22Rv1 (cell line): ENCODE measurements around the gene BIN1.

Experiments used
- H3K27ac ChIP-seq: fragments of 450-650 bp; 2 replicates; pipeline ENCODE4 v1.5.1; 2017
- CTCF ChIP-seq: fragments of 450-650 bp; IDR thresholded peaks from 2 replicates; pipeline ENCODE4 v1.5.1; 2017; ENCODE audit warnings: mild to moderate bottlenecking
- ZFX ChIP-seq: fragments of 450-650 bp; IDR thresholded peaks from 2 replicates; pipeline ENCODE4 v1.6.1; 2017; ENCODE audit warnings: antibody characterized with exemption, borderline replicate concordance

Gene BIN1

GRCh38 chr2:127101756-127102477, 5.0 kb downstream of the BIN1 start:
- H3K27ac ChIP-seq = no peak overlapping the region
- TF ChIP-seq ZFX = no peak
- TF ChIP-seq CTCF = no peak

- H3K27ac ChIP-seq = no peak overlapping the region
- no peak for TF ChIP-seq CTCF
- no peak for TF ChIP-seq ZFX
Measured at GRCh38 chr2:127101048-127101611, 5.8 kb downstream of the BIN1 start.

- TF ChIP-seq ZFX (no peak), CTCF (no peak)
- no peak overlapping the region for H3K27ac ChIP-seq
Measured at GRCh38 chr2:127100251-127101047, 6.5 kb downstream of the BIN1 start.

- H3K27ac ChIP-seq = no peak overlapping the region
- TF ChIP-seq ZFX (no peak), CTCF (no peak)
Measured at GRCh38 chr2:127098711-127099110, 8.2 kb downstream of the BIN1 start.

GRCh38 chr2:127097841-127098651, 8.9 kb downstream of the BIN1 start:
- no peak overlapping the region for H3K27ac ChIP-seq
- TF ChIP-seq ZFX = no peak
- TF ChIP-seq CTCF = no peak

GRCh38 chr2:127097471-127097765, 9.5 kb downstream of the BIN1 start:
- TF ChIP-seq CTCF (no peak), ZFX (no peak)
- no peak overlapping the region for H3K27ac ChIP-seq
